OCI-LY3 (cell line): Measurements from ENCODE around the gene CLCN1.

Source experiments
- CTCF ChIP-seq: fragments of 200-600, 300-600 bp; sonication (generic); IDR thresholded peaks from 2 replicates; pipeline ENCODE4 v1.5.1; 2014; ENCODE audit warnings: antibody characterized with exemption, low read length, low read depth
- EZH2phosphoT487 ChIP-seq: fragments of 200-600 bp; shearing (Covaris generic); IDR thresholded peaks from 2 replicates; pipeline ENCODE4 v1.6.1; 2018; ENCODE audit warnings: antibody characterized with exemption, mixed run types, low read depth

GRCh38 chr7:143394068-143394467 is 78.2 kb downstream of the CLCN1 start:
- TF ChIP-seq CTCF (no peak), EZH2phosphoT487 (no peak)
